ENCODE data around the gene TNNT1.
"Not testable (repeated sequence)": the region's sequence is repeated elsewhere in the genome, so short reads cannot be mapped to it uniquely, and the experiment has no call there.

Gene TNNT1

DNA sequence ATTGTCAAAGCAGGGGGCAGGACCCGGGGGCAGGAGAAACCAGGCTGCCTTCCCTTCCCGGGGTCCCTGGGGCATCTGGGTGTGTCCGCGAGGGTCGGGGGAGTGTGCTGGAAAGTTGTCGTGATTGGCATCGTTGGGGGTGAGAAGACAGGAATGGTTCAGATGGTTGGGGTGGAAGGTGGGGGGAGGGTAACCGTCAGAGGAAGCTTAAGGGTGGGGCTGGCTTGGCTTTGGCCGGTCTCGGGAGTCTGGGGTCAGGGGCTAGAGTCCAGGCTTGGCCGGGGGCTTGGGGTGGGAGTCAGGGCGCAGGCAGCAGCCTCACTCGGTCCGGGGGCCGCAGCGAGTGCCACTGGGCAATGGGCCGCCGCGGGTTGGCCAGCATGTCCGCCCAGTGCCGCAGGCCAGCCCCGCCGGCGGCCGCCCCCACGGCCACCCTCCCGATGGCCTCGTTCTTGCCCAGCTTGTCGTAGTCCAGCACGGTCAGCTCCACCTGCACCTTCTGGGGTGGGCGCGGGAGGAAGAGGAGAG, 24.2 kb upstream of the TNNT1 start:
- Histone ChIP-seq H3K9ac (ENCODE audit: insufficient read length) (peak overlapping the region; percentile 61), H3K4me3 (peak overlapping the region; percentile 73), H3K27ac (peak overlapping the region; percentile 95), H3K36me3 (ENCODE audit: insufficient read depth, low read length) (no peaks in the 10 kb centered on the region), H3K9me3 (ENCODE audit: low read depth, low read length) (no peaks in the 10 kb centered on the region)
- DNase-seq (ENCODE audit: low read depth, low spot score), result no peak
- TF ChIP-seq EZH2 (IDR thresholded peaks at IDR 0.05) (no peak), POLR2AphosphoS5 (IDR thresholded peaks at IDR 0.05; ENCODE audit: borderline replicate concordance, low read depth, low read length) (peak; percentile 3; the same call in 1 of the 2 replicates), FOXP2 (optimal IDR thresholded peaks at IDR 0.05; ENCODE audit: control extremely low read depth, extremely low read length, insufficient read depth) (no peak)

DNA sequence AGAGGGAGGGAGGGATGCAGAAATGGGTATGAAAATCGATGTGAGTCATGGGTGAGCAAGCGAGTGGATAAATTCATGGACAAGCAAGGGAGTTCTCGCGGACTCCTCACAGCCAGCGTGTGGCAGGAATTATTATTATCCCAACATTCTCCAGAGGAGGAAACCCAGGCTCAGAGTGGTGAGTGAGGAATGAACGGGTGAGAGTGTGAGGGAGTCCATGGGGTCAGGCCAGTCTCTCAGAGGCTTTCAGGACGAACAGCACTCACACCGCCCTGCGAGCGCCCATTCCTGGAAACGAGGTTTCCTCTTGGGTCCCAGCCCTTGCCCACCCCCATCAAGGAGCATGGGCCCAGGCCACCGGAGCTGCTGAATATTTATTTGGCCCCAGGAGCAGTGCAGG, 23.7 kb upstream of the TNNT1 start:
- DNase-seq (ENCODE audit: low read depth, low spot score), result no peak
- Histone ChIP-seq H3K27ac (peak overlapping the region; percentile 95), H3K4me3 (peak overlapping the region; percentile 73), H3K9ac (ENCODE audit: insufficient read length) (no peak overlapping the region), H3K36me3 (ENCODE audit: insufficient read depth, low read length) (no peaks in the 10 kb centered on the region), H3K9me3 (ENCODE audit: low read depth, low read length) (no peaks in the 10 kb centered on the region)
- TF ChIP-seq FOXP2 (optimal IDR thresholded peaks at IDR 0.05; ENCODE audit: control extremely low read depth, extremely low read length, insufficient read depth), result no peak
- no peak for TF ChIP-seq EZH2 (IDR thresholded peaks at IDR 0.05)
- no peak; the same call in 1 of the 2 replicates for TF ChIP-seq POLR2AphosphoS5 (IDR thresholded peaks at IDR 0.05; ENCODE audit: borderline replicate concordance, low read depth, low read length)

DNA sequence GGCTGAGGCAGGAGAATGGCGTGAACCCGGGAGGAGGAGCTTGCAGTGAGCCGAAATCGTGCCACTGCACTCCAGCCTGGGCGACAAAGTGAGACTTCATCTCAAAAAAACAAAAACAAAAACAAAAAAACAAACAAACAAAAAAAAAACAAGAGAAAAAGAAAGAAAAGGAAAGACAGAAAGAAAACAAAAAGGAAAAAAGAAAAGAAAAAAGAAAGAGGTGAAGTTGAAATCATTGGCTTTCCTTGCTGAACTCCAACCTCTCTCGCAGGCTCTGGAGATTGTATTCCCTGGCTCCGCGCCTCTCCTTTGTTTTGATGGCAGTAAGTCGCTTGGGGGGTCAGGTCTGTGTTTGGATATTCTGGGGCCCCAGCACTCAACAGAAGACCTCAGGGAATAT, 23.3 kb upstream of the TNNT1 start:
- not testable (repeated sequence) for H3K9ac ChIP-seq (ENCODE audit: insufficient read length); H3K36me3 ChIP-seq (ENCODE audit: insufficient read depth, low read length); H3K4me3 ChIP-seq; H3K9me3 ChIP-seq (ENCODE audit: low read depth, low read length); DNase-seq (ENCODE audit: low read depth, low spot score)
- H3K27ac ChIP-seq, result peak overlapping the region; percentile 95

DNA sequence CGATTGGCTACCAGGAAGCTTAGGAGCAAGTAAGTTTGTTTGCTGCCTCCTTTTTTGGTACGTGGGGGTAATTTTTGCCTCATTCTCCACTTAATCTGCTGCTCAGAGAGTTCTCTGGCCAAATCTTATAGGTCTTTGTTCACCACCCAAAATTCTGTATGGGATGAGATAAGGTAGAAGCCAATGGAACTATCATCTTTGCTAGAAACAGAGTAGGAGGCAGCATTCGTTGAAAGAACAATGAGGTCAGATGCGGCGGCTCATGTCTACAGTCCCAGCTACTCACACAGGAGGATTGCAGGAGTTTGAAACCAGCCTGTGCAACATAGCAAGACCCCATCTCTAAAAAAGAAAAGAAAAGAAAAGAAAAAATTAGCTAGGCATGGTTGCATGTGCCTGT, 22.4 kb upstream of the TNNT1 start:
- Histone ChIP-seq H3K4me3 (no peak overlapping the region), H3K27ac (peak overlapping the region; percentile 78)

DNA sequence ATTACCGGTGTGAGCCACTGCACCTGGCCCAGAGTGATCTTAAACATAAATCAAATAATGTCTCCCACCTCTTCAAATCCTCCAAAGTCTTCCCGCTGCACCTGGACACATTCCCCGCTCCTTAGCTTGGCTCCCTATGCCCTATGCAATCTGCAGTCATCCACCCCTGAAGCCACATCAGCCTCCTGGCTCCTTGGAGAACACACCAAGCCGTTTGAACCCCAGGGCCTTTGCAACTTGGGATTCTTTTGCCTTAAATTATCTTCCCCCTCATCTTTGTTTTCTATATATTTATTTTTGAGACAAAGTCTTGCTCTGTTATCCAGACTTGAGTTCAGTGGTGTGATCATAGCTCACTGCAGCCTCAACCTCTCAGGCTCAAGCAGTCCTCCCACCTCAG, 20.1 kb upstream of the TNNT1 start:
- no peak overlapping the region for H3K27ac ChIP-seq
- TF ChIP-seq EZH2 (IDR thresholded peaks at IDR 0.05), result no peak
- TF ChIP-seq POLR2AphosphoS5 (IDR thresholded peaks at IDR 0.05; ENCODE audit: borderline replicate concordance, low read depth, low read length), result no peak
- TF ChIP-seq FOXP2 (optimal IDR thresholded peaks at IDR 0.05; ENCODE audit: control extremely low read depth, extremely low read length, insufficient read depth), result no peak
- H3K36me3 ChIP-seq (ENCODE audit: insufficient read depth, low read length), result no peaks in the 10 kb centered on the region
- no peak for DNase-seq (ENCODE audit: low read depth, low spot score)
- H3K9me3 ChIP-seq (ENCODE audit: low read depth, low read length), result no peaks in the 10 kb centered on the region
- H3K9ac ChIP-seq (ENCODE audit: insufficient read length), result no peak overlapping the region
- no peak overlapping the region for H3K4me3 ChIP-seq

More for the DNA sequence above, 22.4 kb upstream of the TNNT1 start:
- TF ChIP-seq EZH2 (IDR thresholded peaks at IDR 0.05) (no peak), FOXP2 (optimal IDR thresholded peaks at IDR 0.05; ENCODE audit: control extremely low read depth, extremely low read length, insufficient read depth) (no peak), POLR2AphosphoS5 (IDR thresholded peaks at IDR 0.05; ENCODE audit: borderline replicate concordance, low read depth, low read length) (no peak)
- DNase-seq (ENCODE audit: low read depth, low spot score), result no peak
- H3K9me3 ChIP-seq (ENCODE audit: low read depth, low read length), result no peaks in the 10 kb centered on the region
- no peak overlapping the region for H3K9ac ChIP-seq (ENCODE audit: insufficient read length)
- no peaks in the 10 kb centered on the region for H3K36me3 ChIP-seq (ENCODE audit: insufficient read depth, low read length)

DNA sequence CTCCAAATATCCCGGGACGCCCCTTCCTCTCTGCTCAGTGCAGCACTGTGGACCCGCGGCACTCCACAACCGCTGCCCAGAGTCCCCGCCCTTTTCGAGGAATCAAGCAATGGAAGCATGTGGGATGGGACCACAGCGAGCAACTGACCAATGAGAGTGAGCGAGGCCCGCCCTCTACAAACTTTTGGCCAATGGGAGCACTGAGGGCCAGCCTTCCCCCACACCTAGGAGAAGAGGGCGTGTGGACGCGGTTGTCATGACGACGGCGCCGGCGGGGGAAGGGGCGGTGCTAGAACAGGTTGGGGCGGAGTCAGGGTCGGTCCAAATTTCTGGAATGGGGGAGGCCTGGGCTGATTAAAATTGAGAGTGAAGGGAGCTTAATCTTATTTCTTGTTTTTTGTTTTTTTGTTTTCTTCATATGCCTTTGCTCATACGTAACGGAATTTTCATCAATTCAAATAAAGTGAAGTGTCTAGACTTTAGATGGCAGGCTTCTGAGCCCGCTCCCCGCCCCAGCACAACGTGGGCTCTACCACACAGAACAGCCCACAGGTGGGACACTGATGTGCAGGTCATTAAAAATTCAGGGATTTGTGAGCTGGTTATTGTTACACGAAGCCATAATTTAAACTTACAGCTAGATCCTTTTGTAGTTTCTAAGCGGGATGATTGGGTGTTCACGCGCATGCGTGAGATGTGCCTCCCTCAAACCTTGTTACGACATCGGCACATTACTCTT, 17.7 kb upstream of the TNNT1 start, which contains the start of gene DNAAF3:
Gene DNAAF3 (minus strand): TSS at position 84 of the 739 bp plus-strand sequence. CDS start 200 bp downstream, outside the sequence.
- Histone ChIP-seq H3K9me3 (ENCODE audit: low read depth, low read length) (no peaks in the 10 kb centered on the region), H3K27ac (peak within 1 kb of the TSS; percentile 89), H3K4me3 (peak within 1 kb of the TSS; percentile 75), H3K9ac (ENCODE audit: insufficient read length) (peak within 1 kb of the TSS; percentile 87), H3K36me3 (ENCODE audit: insufficient read depth, low read length) (no peaks in the 10 kb centered on the region)
- peak; percentile 97 for DNase-seq (ENCODE audit: low read depth, low spot score)
- TF ChIP-seq POLR2AphosphoS5 (IDR thresholded peaks at IDR 0.05; ENCODE audit: borderline replicate concordance, low read depth, low read length) (0 out of 2 replicates have a peak, but pooled peaks have one; percentile 23), EZH2 (IDR thresholded peaks at IDR 0.05) (no peak), FOXP2 (optimal IDR thresholded peaks at IDR 0.05; ENCODE audit: control extremely low read depth, extremely low read length, insufficient read depth) (no peak)

DNA sequence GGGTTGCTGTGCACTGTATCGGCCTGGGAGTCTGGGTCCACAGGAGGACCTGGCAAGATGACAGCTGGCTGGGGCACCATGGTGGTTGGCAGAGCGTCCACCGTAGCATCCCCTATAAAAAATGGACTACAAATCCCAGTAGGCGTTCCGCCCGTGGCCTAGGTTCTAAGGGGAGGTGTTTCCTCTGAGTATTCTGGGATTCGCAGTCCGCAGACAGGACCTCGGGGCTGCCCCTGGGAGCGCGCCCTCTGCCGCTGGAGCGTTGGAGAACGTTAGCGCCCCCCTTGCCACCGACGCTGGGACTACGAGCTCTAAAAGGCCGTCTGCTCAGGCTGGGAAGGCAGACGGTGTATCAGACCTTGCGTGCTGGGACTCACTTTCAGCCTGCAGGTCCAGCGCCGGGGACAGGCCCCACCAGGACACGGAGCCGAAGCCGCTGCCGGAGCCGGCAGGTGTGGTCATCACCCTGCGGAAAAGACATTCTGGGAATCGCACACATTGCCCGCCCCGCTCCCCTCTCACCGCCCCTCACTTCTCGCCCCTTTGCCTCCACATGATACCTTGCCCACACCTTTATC, 17.0 kb upstream of the TNNT1 start:
- no peak for DNase-seq (ENCODE audit: low read depth, low spot score)
- no peak overlapping the region for H3K27ac ChIP-seq
- TF ChIP-seq EZH2 (IDR thresholded peaks at IDR 0.05) (no peak), FOXP2 (optimal IDR thresholded peaks at IDR 0.05; ENCODE audit: control extremely low read depth, extremely low read length, insufficient read depth) (no peak), POLR2AphosphoS5 (IDR thresholded peaks at IDR 0.05; ENCODE audit: borderline replicate concordance, low read depth, low read length) (no peak)
- no peak overlapping the region for H3K9ac ChIP-seq (ENCODE audit: insufficient read length)
- H3K36me3 ChIP-seq (ENCODE audit: insufficient read depth, low read length), result no peaks in the 10 kb centered on the region
- peak overlapping the region; percentile 75 for H3K4me3 ChIP-seq
- no peaks in the 10 kb centered on the region for H3K9me3 ChIP-seq (ENCODE audit: low read depth, low read length)

DNA sequence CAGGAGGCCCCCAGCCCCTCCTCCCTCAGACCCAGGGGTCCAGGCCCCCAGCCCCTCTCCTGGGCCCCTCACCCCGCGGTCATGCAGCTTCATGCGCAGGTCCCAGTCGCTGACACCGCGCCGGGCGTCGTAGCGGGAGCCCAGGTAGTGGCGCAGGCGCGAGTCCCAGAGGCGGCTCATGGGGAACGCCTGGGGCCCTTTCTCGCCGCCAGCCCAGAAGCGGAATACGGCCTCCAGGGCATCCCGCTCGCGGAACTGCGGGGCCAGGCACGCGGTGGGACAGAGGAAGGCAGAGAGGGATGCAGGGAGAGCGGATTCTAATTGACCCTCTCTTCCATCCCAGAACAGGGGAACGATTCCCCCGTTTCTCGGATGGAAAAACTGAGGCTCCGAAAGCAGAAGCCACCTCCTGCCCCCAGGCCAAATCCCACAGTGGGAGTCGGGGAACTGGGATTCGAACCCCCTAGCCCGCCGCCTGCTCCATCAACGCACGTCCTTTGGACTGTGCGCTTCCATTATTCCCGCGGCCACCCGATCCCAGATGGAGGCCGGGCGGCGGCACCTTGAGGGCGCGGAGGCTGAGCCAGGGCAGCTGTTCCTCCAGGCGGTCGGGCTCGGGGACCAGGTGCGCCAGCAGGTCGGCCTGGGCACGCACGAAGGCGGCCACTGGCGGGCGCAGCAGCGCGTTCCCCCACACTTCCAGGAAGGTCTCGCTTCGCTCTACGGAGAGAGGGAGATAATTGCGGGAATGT, 12.7 kb upstream of the TNNT1 start:
- no peaks in the 10 kb centered on the region for H3K9me3 ChIP-seq (ENCODE audit: low read depth, low read length)
- H3K36me3 ChIP-seq (ENCODE audit: insufficient read depth, low read length), result no peaks in the 10 kb centered on the region
- no peak overlapping the region for H3K4me3 ChIP-seq
- no peak overlapping the region for H3K9ac ChIP-seq (ENCODE audit: insufficient read length)
- no peak for DNase-seq (ENCODE audit: low read depth, low spot score)
- H3K27ac ChIP-seq, result no peak overlapping the region
- TF ChIP-seq POLR2AphosphoS5 (IDR thresholded peaks at IDR 0.05; ENCODE audit: borderline replicate concordance, low read depth, low read length) (no peak), EZH2 (IDR thresholded peaks at IDR 0.05) (no peak), FOXP2 (optimal IDR thresholded peaks at IDR 0.05; ENCODE audit: control extremely low read depth, extremely low read length, insufficient read depth) (no peak)

Measured in SK-N-MC (cell line).